CD4-positive, alpha-beta memory T cell (primary cell): ENCODE results near the gene MVP. TPM values are rescaled to one million over a fixed set of nuclear protein-coding genes. Genes with fewer than 3 reads are reported as not detected.

Experiments
- CTCF ChIA-PET: fragments of 350-600 bp; sonication (Branson Sonifier 250); formaldehyde crosslinking; loops from one replicate; lab custom pipeline; 2021; ENCODE audit warnings: inconsistent platforms; ENCODE audit not compliant: partially characterized antibody; lab: Charles Lee
- POLR2A ChIA-PET: fragments of 350-600 bp; sonication (Branson Sonifier 250); formaldehyde crosslinking; loops from one replicate; lab custom pipeline; 2021; ENCODE audit not compliant: partially characterized antibody; lab: Charles Lee
- DNase-seq, 5 donors: peaks; one replicate each; pipeline versions ENCODE4 v3.0.0 to v3.0.0-alpha.2; 2020 to 2022; ENCODE audit warnings: mixed read lengths in 1 of 5
- H3K27ac ChIP-seq: one replicate; pipeline ENCODE4 v1.7.0; 2013; ENCODE audit warnings: low read depth, low read length
- H3K27me3 ChIP-seq: 2 replicates; pipeline ENCODE4 v1.7.0; 2013; ENCODE audit warnings: mild to moderate bottlenecking, low read length, moderate library complexity; ENCODE audit not compliant: insufficient read depth
- H3K36me3 ChIP-seq: 2 replicates; pipeline ENCODE4 v1.7.0; 2013; ENCODE audit warnings: mild to moderate bottlenecking, low read length, moderate library complexity; ENCODE audit not compliant: insufficient read depth
- H3K4me1 ChIP-seq: 2 replicates; pipeline ENCODE4 v1.7.0; 2013; ENCODE audit warnings: mild to moderate bottlenecking, low read length, moderate library complexity; ENCODE audit not compliant: insufficient read depth
- H3K4me3 ChIP-seq, 2 donors: one replicate each; pipeline ENCODE4 v1.7.0; 2013; ENCODE audit warnings: low read length in 2 of 2, mild to moderate bottlenecking in 1 of 2
- H3K9me3 ChIP-seq, 2 donors: one replicate each; pipeline ENCODE4 v1.7.0; 2013; ENCODE audit warnings: low read length in 2 of 2, control low read depth in 1 of 2; ENCODE audit not compliant: control insufficient read depth in 1 of 2
- H3K27ac Mint-ChIP-seq, 7 donors: one replicate each; pipeline ENCODE4 v1.8.0; 2020 to 2021; ENCODE audit warnings: mixed read lengths in 7 of 7, mild to moderate bottlenecking in 6 of 7, inconsistent platforms in 3 of 7, moderate library complexity in 3 of 7
- H3K27me3 Mint-ChIP-seq, 2 donors: one replicate each; pipeline ENCODE4 v1.8.0; 2020 to 2021; ENCODE audit warnings: mixed read lengths in 2 of 2
- H3K36me3 Mint-ChIP-seq, 2 donors: one replicate each; pipeline ENCODE4 v1.8.0; 2020 to 2021; ENCODE audit warnings: mixed read lengths in 2 of 2, inconsistent platforms in 1 of 2, mild to moderate bottlenecking in 1 of 2
- H3K4me1 Mint-ChIP-seq, 4 donors: one replicate each; pipeline ENCODE4 v1.8.0; 2020 to 2021; ENCODE audit warnings: mixed read lengths in 4 of 4, mild to moderate bottlenecking in 1 of 4
- H3K4me3 Mint-ChIP-seq, 8 donors: one replicate each; pipeline ENCODE4 v1.8.0; 2020 to 2021; ENCODE audit warnings: mixed read lengths in 8 of 8, mild to moderate bottlenecking in 7 of 8, moderate library complexity in 6 of 8, inconsistent platforms in 3 of 8
- H3K9me3 Mint-ChIP-seq, 8 donors: one replicate each; pipeline ENCODE4 v1.8.0; 2020 to 2021; ENCODE audit warnings: mixed read lengths in 8 of 8, mild to moderate bottlenecking in 5 of 8, inconsistent platforms in 3 of 8, moderate library complexity in 1 of 8
- intact Hi-C: fragments of 100-400 bp; cut with micrococcal nuclease; formaldehyde crosslinking; loops from one replicate; pipeline ENCODE4 v1.15.1; 2023
- polyA plus RNA-seq, 2 donors: library from polyadenylated mRNA; unstranded; fragments of 300-500 nt; fragmentation: Illumina TruSeq; gene quantifications; one replicate each; pipeline ENCODE4 v1.2.3, GENCODE V29; 2021
- total RNA-seq, 2 experiments: library from RNA; stranded (reverse); gene quantifications; one replicate each; pipeline ENCODE4 v1.2.3, GENCODE V29; 2021

MVP gene
- total and polyA plus RNA-seq, 4 experiments from 2014 or later: 145 to 187 (median 159) TPM

DNA sequence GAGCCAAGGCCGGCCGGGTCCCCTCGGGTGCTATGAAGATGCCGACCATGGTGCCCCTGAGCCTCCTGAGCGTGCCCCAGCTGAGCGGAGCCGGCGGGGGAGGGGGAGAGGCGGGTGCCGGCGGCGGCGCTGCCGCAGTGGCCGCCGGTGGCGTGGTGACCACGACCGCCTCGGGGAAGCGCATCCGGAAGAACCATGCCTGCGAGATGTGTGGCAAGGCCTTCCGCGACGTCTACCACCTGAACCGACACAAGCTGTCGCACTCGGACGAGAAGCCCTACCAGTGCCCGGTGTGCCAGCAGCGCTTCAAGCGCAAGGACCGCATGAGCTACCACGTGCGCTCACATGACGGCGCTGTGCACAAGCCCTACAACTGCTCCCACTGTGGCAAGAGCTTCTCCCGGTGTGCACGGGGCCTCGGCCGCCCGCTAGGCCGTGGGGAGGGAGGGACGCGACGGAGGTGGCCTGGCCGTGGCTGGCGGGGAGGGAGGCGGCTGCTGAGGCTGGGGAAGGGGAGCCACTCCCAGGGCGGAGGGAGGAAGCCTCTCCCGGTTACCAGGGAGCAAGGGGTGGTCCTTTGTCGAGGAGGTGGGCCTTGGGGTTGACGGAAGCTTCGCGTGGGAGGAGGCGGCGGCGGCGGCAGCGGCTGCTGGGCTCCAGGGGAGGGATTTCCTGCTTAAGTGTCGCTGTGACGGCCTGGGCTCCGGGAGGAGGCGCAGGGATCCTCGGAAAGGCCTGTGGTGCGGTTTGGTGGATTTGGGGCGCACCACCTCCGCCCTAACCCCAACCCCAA, 12.6 kb upstream of the MVP start:
- peak overlapping the region; percentile 98 to 100 (median 99) for H3K27ac Mint-ChIP-seq
- peaks cover 0 to 7% (median 0%) of the 10 kb centered on the region in 8 donors for H3K9me3 Mint-ChIP-seq
- Histone ChIP-seq H3K4me3 (peak overlapping the region; percentile 25 to 70), H3K9me3 (no peaks in the 10 kb centered on the region), H3K36me3 (peaks cover 13% of the 10 kb centered on the region), H3K27me3 (no peaks in the 10 kb centered on the region), H3K27ac (peak overlapping the region; percentile 80), H3K4me1 (peaks cover 58% of the 10 kb centered on the region)
- POLR2A ChIA-PET: interaction anchor here (0.6 to 24.0 kb wide), 36 partner anchors 14 to 1095 kb away, joined by 3 to 522 read pairs (median 6); partner anchors contain the start of genes ALDOA, ASPHD1, C16orf54 and CDIPT
- peaks cover 8 to 35% of the 10 kb centered on the region in 2 donors for H3K36me3 Mint-ChIP-seq
- peak; percentile 88 to 94 (median 90) for DNase-seq
- peaks cover 32 to 74% (median 45%) of the 10 kb centered on the region in 4 donors for H3K4me1 Mint-ChIP-seq
- CTCF ChIA-PET: interaction anchor here (0.5 to 3.1 kb wide), 23 partner anchors 8 to 211 kb away, joined by 3 to 84 read pairs (median 5); partner anchors contain the start of genes CDIPT, KIF22, MVP and PAGR1
- H3K27me3 Mint-ChIP-seq: no peaks in the 10 kb centered on the region
- peak overlapping the region; percentile 91 to 97 (median 94) for H3K4me3 Mint-ChIP-seq
- intact Hi-C loops: loop anchor here (1.0 to 10.0 kb wide), 6 partner anchors 9 to 570 kb away; partner anchors contain the start of genes PAGR1 and TMEM219

DNA sequence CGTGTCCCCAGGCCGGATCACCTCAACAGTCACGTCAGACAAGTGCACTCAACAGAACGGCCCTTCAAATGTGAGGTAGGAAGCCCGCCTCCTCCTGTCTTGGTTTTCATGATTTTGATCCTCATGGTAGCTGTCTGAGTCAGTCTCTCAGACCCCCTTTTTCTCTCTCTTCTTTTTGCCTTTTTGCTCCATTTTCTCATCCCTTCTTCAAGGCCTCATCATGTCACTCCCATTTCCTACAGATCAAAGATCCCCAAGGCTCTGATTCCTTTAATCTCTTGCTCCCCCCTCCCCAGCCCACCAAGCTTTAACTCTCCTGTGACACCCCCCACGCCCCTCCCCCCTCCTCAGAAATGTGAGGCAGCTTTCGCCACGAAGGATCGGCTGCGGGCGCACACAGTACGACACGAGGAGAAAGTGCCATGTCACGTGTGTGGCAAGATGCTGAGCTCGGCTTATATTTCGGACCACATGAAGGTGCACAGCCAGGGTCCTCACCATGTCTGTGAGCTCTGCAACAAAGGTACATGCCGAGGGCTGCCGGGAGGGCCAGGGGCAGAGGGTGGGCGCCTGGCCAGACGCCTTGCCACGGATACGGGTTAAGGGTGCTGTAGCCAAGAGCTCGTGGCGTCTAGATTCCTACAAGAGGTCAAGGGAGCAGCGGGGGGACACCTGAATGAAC, 11.9 kb upstream of the MVP start:
- H3K4me1 ChIP-seq: peaks cover 62% of the 10 kb centered on the region
- ChIA-PET CTCF (interaction anchor here (0.9 to 3.1 kb wide), 20 partner anchors 8 to 201 kb away, joined by 3 to 84 read pairs (median 4); partner anchors contain the start of genes CDIPT, KIF22, MVP and PAGR1), POLR2A (interaction anchor here (0.6 to 24.0 kb wide), 33 partner anchors 14 to 824 kb away, joined by 3 to 522 read pairs (median 9); partner anchors contain the start of genes ALDOA, ASPHD1, C16orf54 and CDIPT)
- H3K27ac ChIP-seq: peak overlapping the region; percentile 80
- Mint-ChIP-seq H3K4me1 (peaks cover 32 to 77% (median 47%) of the 10 kb centered on the region in 4 donors), H3K36me3 (peaks cover 8 to 32% of the 10 kb centered on the region in 2 donors), H3K4me3 (peak overlapping the region; percentile 91 to 97 (median 94)), H3K27me3 (no peaks in the 10 kb centered on the region), H3K27ac (peak overlapping the region; percentile 98 to 100 (median 99)), H3K9me3 (peaks cover 0 to 7% (median 0%) of the 10 kb centered on the region in 8 donors)
- H3K36me3 ChIP-seq: peaks cover 9% of the 10 kb centered on the region
- H3K27me3 ChIP-seq: no peaks in the 10 kb centered on the region
- H3K4me3 ChIP-seq: peak overlapping the region; percentile 25 to 70
- DNase-seq: peak in 2 of 5 donors; percentile 22 to 73
- no peaks in the 10 kb centered on the region for H3K9me3 ChIP-seq
- intact Hi-C loops: loop anchor here (5.0 to 10.0 kb wide), 3 partner anchors 154 to 569 kb away; partner anchors contain the start of gene TMEM219

- Mint-ChIP-seq H3K27ac (peak overlapping the region; percentile 98 to 100 (median 99)), H3K27me3 (no peaks in the 10 kb centered on the region), H3K4me3 (peak overlapping the region; percentile 91 to 97 (median 94)), H3K9me3 (peaks cover 0 to 7% (median 0%) of the 10 kb centered on the region in 8 donors), H3K4me1 (peaks cover 28 to 75% (median 46%) of the 10 kb centered on the region in 4 donors), H3K36me3 (peaks cover 8 to 32% of the 10 kb centered on the region in 2 donors)
- H3K4me1 ChIP-seq: peaks cover 61% of the 10 kb centered on the region
- ChIA-PET CTCF (interaction anchor here (1.6 to 3.1 kb wide), 8 partner anchors 7 to 164 kb away, joined by 4 to 84 read pairs (median 23); partner anchors contain the start of genes KIF22, MVP, PAGR1 and TAOK2), POLR2A (interaction anchor here (0.6 to 24.0 kb wide), 14 partner anchors 13 to 187 kb away, joined by 3 to 522 read pairs (median 11); partner anchors contain the start of genes ASPHD1, C16orf54, INO80E and KCTD13)
- intact Hi-C loops: loop anchor here (5.0 to 10.0 kb wide), 3 partner anchors 153 to 568 kb away; partner anchors contain the start of gene TMEM219
- H3K27me3 ChIP-seq: no peaks in the 10 kb centered on the region
- DNase-seq: no peak
- peaks cover 8% of the 10 kb centered on the region for H3K36me3 ChIP-seq
- peak overlapping the region; percentile 80 for H3K27ac ChIP-seq
- peak overlapping the region; percentile 25 to 70 for H3K4me3 ChIP-seq
- H3K9me3 ChIP-seq: no peaks in the 10 kb centered on the region
Measured at GRCh38 chr16:29809031-29809747, 11.1 kb upstream of the MVP start.

- peaks cover 8 to 29% of the 10 kb centered on the region in 2 donors for H3K36me3 Mint-ChIP-seq
- peak overlapping the region; percentile 75 to 95 (median 88) for H3K4me3 Mint-ChIP-seq
- H3K4me3 ChIP-seq: no peak overlapping the region
- peak overlapping the region; percentile 90 to 97 (median 94) for H3K27ac Mint-ChIP-seq
- H3K9me3 ChIP-seq: no peaks in the 10 kb centered on the region
- peak overlapping the region; percentile 80 for H3K27ac ChIP-seq
- H3K36me3 ChIP-seq: peaks cover 8% of the 10 kb centered on the region
- intact Hi-C loops: loop anchor here (5.0 to 10.0 kb wide), 4 partner anchors 152 to 567 kb away; partner anchors contain the start of genes HIRIP3, INO80E and TMEM219
- ChIA-PET CTCF (interaction anchor here (1.1 to 1.5 kb wide), 2 partner anchors 38 to 56 kb away, joined by 3 to 4 read pairs; no protein-coding TSS in a partner anchor), POLR2A (interaction anchor here (0.7 to 24.0 kb wide), 7 partner anchors 12 to 256 kb away, joined by 3 to 522 read pairs (median 9); partner anchors contain the start of genes ALDOA, C16orf54, KIF22 and MVP)
- H3K9me3 Mint-ChIP-seq: peaks cover 0 to 7% (median 0%) of the 10 kb centered on the region in 8 donors
- H3K4me1 ChIP-seq: peaks cover 61% of the 10 kb centered on the region
- H3K27me3 Mint-ChIP-seq: no peaks in the 10 kb centered on the region
- peaks cover 29 to 74% (median 46%) of the 10 kb centered on the region in 4 donors for H3K4me1 Mint-ChIP-seq
- peak; percentile 44 to 71 (median 57) for DNase-seq
- H3K27me3 ChIP-seq: no peaks in the 10 kb centered on the region
Measured at GRCh38 chr16:29809850-29810698, 10.2 kb upstream of the MVP start.

DNA sequence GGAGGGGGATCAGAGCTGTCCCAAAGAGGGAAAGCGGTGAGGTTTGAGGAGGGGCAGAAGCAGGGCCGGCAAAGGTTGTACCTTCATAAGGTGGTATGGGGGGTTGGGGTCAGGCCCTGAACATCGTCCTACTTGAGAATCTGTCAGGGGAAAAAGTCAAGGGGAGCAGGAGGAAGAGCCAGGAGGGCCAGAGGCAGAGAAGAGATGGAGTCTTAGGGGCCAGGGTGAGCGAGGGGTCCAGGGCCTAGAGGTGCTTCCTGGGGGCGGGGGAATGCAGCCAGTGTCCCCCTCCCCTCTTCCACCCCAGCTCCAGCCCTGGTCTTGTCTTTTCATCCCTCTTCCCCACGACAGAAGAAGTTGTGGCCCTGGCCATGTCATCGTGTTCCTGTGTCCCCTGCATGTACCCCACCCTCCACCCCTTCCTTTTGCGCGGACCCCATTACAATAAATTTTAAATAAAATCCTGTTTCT, 9.5 kb upstream of the MVP start:
- H3K4me1 ChIP-seq: peaks cover 64% of the 10 kb centered on the region
- POLR2A ChIA-PET: interaction anchor here (1.2 to 24.0 kb wide), 8 partner anchors 11 to 255 kb away, joined by 4 to 522 read pairs (median 9); partner anchors contain the start of genes ALDOA, C16orf54, KIF22 and MVP
- H3K36me3 Mint-ChIP-seq: peaks cover 8 to 27% of the 10 kb centered on the region in 2 donors
- peaks cover 0 to 1% of the 10 kb centered on the region in 2 donors for H3K27me3 Mint-ChIP-seq
- peak overlapping the region; percentile 80 for H3K27ac ChIP-seq
- H3K4me3 Mint-ChIP-seq: peak overlapping the region; percentile 86 to 95 (median 90)
- peak overlapping the region; percentile 90 to 97 (median 94) for H3K27ac Mint-ChIP-seq
- H3K9me3 ChIP-seq: no peaks in the 10 kb centered on the region
- H3K4me1 Mint-ChIP-seq: peaks cover 28 to 75% (median 48%) of the 10 kb centered on the region in 4 donors
- no peaks in the 10 kb centered on the region for H3K27me3 ChIP-seq
- intact Hi-C loops: loop anchor here (10.0 kb wide), 1 partner anchor 184 kb away; the partner anchor contains the start of genes HIRIP3 and INO80E
- peaks cover 8% of the 10 kb centered on the region for H3K36me3 ChIP-seq
- peaks cover 0 to 2% (median 0%) of the 10 kb centered on the region in 8 donors for H3K9me3 Mint-ChIP-seq
- peak overlapping the region in 1 of 2 donors; percentile 66 for H3K4me3 ChIP-seq
- CTCF ChIA-PET: interaction anchor here (1.0 to 1.5 kb wide), 3 partner anchors 38 to 108 kb away, joined by 3 to 4 read pairs (median 3); no protein-coding TSS in a partner anchor
- no peak for DNase-seq
